H9 (cell line): ENCODE measurements around the gene RASGRF2. TPM values are rescaled to one million over a fixed set of nuclear protein-coding genes. Genes with fewer than 3 reads are reported as not detected.

Experiments used
- DNase-seq: peaks from one replicate; pipeline ENCODE4 v3.0.0-alpha.2; 2017
- H2AFZ ChIP-seq: one replicate; pipeline ENCODE4 v1.6.1; 2013; ENCODE audit warnings: mild to moderate bottlenecking, low read length, control low read depth, moderate library complexity
- H2AK5ac ChIP-seq: 2 replicates; pipeline ENCODE4 v1.6.1; 2013; ENCODE audit warnings: low read length, control low read depth, mixed read lengths; ENCODE audit not compliant: insufficient read length
- H2BK120ac ChIP-seq: one replicate; pipeline ENCODE4 v1.6.1; 2013; ENCODE audit warnings: low read depth, mild to moderate bottlenecking, low read length, control low read depth, inconsistent platforms; ENCODE audit not compliant: poor library complexity, severe bottlenecking
- H2BK12ac ChIP-seq: 2 replicates; pipeline ENCODE4 v1.6.1; 2013; ENCODE audit warnings: low read length, control low read depth, mixed read lengths, low read depth; ENCODE audit not compliant: insufficient read length
- H2BK15ac ChIP-seq: 2 replicates; pipeline ENCODE4 v1.6.1; 2013; ENCODE audit warnings: low read depth, low read length, control low read depth
- H2BK20ac ChIP-seq: one replicate; pipeline ENCODE4 v1.6.1; 2013; ENCODE audit warnings: low read depth, mild to moderate bottlenecking, low read length, control low read depth, inconsistent platforms; ENCODE audit not compliant: poor library complexity, severe bottlenecking
- H2BK5ac ChIP-seq: 2 replicates; pipeline ENCODE4 v1.6.1; 2013; ENCODE audit warnings: low read length, control low read depth, mixed read lengths; ENCODE audit not compliant: insufficient read length
- H3K14ac ChIP-seq: 2 replicates; pipeline ENCODE4 v1.6.1; 2013; ENCODE audit warnings: low read length, control low read depth; ENCODE audit not compliant: insufficient read depth
- H3K18ac ChIP-seq: 2 replicates; pipeline ENCODE4 v1.6.1; 2013; ENCODE audit warnings: low read depth, mild to moderate bottlenecking, mixed read lengths, low read length, control low read depth; ENCODE audit not compliant: insufficient read length
- H3K23ac ChIP-seq: 2 replicates; pipeline ENCODE4 v1.6.1; 2013; ENCODE audit warnings: low read length, control low read depth, mixed read lengths, low read depth; ENCODE audit not compliant: insufficient read length
- H3K23me2 ChIP-seq: 2 replicates; pipeline ENCODE4 v1.6.1; 2013; ENCODE audit warnings: low read depth, mild to moderate bottlenecking, mixed read lengths, low read length, control low read depth; ENCODE audit not compliant: insufficient read length, poor library complexity, severe bottlenecking
- H3K27ac ChIP-seq: 2 replicates; pipeline ENCODE4 v1.5.1; 2013; ENCODE audit warnings: low read length, control low read depth, mixed read lengths, low read depth; ENCODE audit not compliant: insufficient read length
- H3K27me3 ChIP-seq: 2 replicates; pipeline ENCODE4 v1.6.1; 2013; ENCODE audit warnings: low read length, control low read depth, inconsistent platforms; ENCODE audit not compliant: insufficient read depth
- H3K4ac ChIP-seq: 2 replicates; pipeline ENCODE4 v1.6.1; 2013; ENCODE audit warnings: low read depth, mild to moderate bottlenecking, control low read depth, inconsistent platforms, low read length, moderate library complexity
- H3K4me1 ChIP-seq: 2 replicates; pipeline ENCODE4 v1.6.1; 2013; ENCODE audit warnings: low read length, control low read depth, inconsistent platforms; ENCODE audit not compliant: insufficient read depth
- H3K4me2 ChIP-seq: 2 replicates; pipeline ENCODE4 v1.6.1; 2013; ENCODE audit warnings: low read length, control low read depth, mixed read lengths; ENCODE audit not compliant: insufficient read length, insufficient read depth
- H3K56ac ChIP-seq: 2 replicates; pipeline ENCODE4 v1.6.1; 2013; ENCODE audit warnings: low read depth, mild to moderate bottlenecking, mixed read lengths, low read length, control low read depth; ENCODE audit not compliant: insufficient read length
- H3K79me1 ChIP-seq: 2 replicates; pipeline ENCODE4 v1.6.1; 2013; ENCODE audit warnings: low read depth, mild to moderate bottlenecking, moderate library complexity, low read length, control low read depth, inconsistent platforms; ENCODE audit not compliant: insufficient read depth, poor library complexity, severe bottlenecking
- H3K79me2 ChIP-seq: 2 replicates; pipeline ENCODE4 v1.6.1; 2013; ENCODE audit warnings: low read length, control low read depth, inconsistent platforms; ENCODE audit not compliant: insufficient read depth
- H3K9ac ChIP-seq: 2 replicates; pipeline ENCODE4 v1.6.1; 2013; ENCODE audit warnings: low read length, control low read depth, mixed read lengths; ENCODE audit not compliant: insufficient read length; ENCODE audit errors: extremely low read depth
- H3K9me3 ChIP-seq: one replicate; pipeline ENCODE4 v1.6.1; 2013; ENCODE audit warnings: low read depth, low read length, inconsistent platforms; ENCODE audit not compliant: control insufficient read depth
- H3T11ph ChIP-seq: one replicate; pipeline ENCODE4 v1.6.1; 2013; ENCODE audit warnings: mild to moderate bottlenecking, low read length, control low read depth, inconsistent platforms
- H4K20me1 ChIP-seq: one replicate; pipeline ENCODE4 v1.6.1; 2013; ENCODE audit not compliant: control insufficient read depth, insufficient read length, insufficient read depth
- H4K5ac ChIP-seq: 2 replicates; pipeline ENCODE4 v1.6.1; 2013; ENCODE audit warnings: low read depth, mild to moderate bottlenecking, mixed read lengths, low read length, control low read depth; ENCODE audit not compliant: insufficient read length
- H4K8ac ChIP-seq: replicated peaks from 2 replicates; pipeline ENCODE4 v1.6.1; 2013; ENCODE audit warnings: low read length, control low read depth, mixed read lengths, low read depth; ENCODE audit not compliant: insufficient read length
- H4K91ac ChIP-seq: 2 replicates; pipeline ENCODE4 v1.6.1; 2013; ENCODE audit warnings: low read depth, mild to moderate bottlenecking, moderate library complexity, mixed read lengths, low read length, control low read depth; ENCODE audit not compliant: insufficient read length
- H3K27ac Mint-ChIP-seq, 3 experiments: 2 replicates in 2 of 3; 3 replicates in 1 of 3; pipeline ENCODE4 v1.8.0; 2020 to 2021; ENCODE audit warnings: mixed read lengths in 3 of 3, mild to moderate bottlenecking in 1 of 3, moderate library complexity in 1 of 3
- H3K27me3 Mint-ChIP-seq: 2 replicates; pipeline ENCODE4 v1.8.0; 2021; ENCODE audit warnings: low read depth, mild to moderate bottlenecking, moderate library complexity, mixed read lengths
- H3K36me3 Mint-ChIP-seq, 3 experiments: 2 replicates in 2 of 3; 3 replicates in 1 of 3; pipeline ENCODE4 v1.8.0; 2020 to 2021; ENCODE audit warnings: low read depth in 3 of 3, mixed read lengths in 3 of 3; ENCODE audit not compliant: insufficient read depth in 1 of 3
- H3K4me1 Mint-ChIP-seq, 2 experiments: 2 replicates each; pipeline ENCODE4 v1.8.0; 2020; ENCODE audit warnings: mixed read lengths in 2 of 2
- H3K4me3 Mint-ChIP-seq, 2 experiments: 2 replicates in 1 of 2; 3 replicates in 1 of 2; pipeline ENCODE4 v1.8.0; 2020 to 2021; ENCODE audit warnings: mild to moderate bottlenecking in 2 of 2, mixed read lengths in 2 of 2, moderate library complexity in 1 of 2
- H3K9me3 Mint-ChIP-seq, 2 experiments: 2 replicates in 1 of 2; 3 replicates in 1 of 2; pipeline ENCODE4 v1.8.0; 2020; ENCODE audit warnings: mild to moderate bottlenecking in 2 of 2, mixed read lengths in 2 of 2, moderate library complexity in 1 of 2
- WGBS: extraction: QIAGEN DNeasy Blood & Tissue Kit; methylation state at CpG from one replicate; pipeline ENCODE4 v1.1.7; 2013; ENCODE audit warnings: missing lambda C conversion rate, low lambda C conversion rate, mixed read lengths; ENCODE audit not compliant: insufficient read length; ENCODE audit errors: extremely low coverage; 5-methylcytosine and 5-hydroxymethylcytosine counted together
- total RNA-seq: library from RNA; stranded (reverse); gene quantifications from 2 replicates; pipeline ENCODE4 v1.2.1, GENCODE V29; 2021
- TF ChIP-seq, protein P1 (sequence below): fragments of 200-600 bp; sonication (generic); conservative IDR thresholded peaks from 3 replicates; pipeline ENCODE4 v1.8.0; 2021; ENCODE audit warnings: antibody characterized with exemption, mild to moderate bottlenecking

Gene RASGRF2
- total RNA-seq, 1 experiment from 2014 or later: 13.5 TPM

GRCh38 chr5:81044868-81045267 lies 84.7 kb downstream of the RASGRF2 start:
- TF ChIP-seq, protein P1, sequence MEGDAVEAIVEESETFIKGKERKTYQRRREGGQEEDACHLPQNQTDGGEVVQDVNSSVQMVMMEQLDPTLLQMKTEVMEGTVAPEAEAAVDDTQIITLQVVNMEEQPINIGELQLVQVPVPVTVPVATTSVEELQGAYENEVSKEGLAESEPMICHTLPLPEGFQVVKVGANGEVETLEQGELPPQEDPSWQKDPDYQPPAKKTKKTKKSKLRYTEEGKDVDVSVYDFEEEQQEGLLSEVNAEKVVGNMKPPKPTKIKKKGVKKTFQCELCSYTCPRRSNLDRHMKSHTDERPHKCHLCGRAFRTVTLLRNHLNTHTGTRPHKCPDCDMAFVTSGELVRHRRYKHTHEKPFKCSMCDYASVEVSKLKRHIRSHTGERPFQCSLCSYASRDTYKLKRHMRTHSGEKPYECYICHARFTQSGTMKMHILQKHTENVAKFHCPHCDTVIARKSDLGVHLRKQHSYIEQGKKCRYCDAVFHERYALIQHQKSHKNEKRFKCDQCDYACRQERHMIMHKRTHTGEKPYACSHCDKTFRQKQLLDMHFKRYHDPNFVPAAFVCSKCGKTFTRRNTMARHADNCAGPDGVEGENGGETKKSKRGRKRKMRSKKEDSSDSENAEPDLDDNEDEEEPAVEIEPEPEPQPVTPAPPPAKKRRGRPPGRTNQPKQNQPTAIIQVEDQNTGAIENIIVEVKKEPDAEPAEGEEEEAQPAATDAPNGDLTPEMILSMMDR: no peak
- H3K23ac ChIP-seq: no peak overlapping the region
- H2AFZ ChIP-seq: no peak overlapping the region
- no peak overlapping the region for H2BK12ac ChIP-seq
- no peak overlapping the region for H4K91ac ChIP-seq
- H2AK5ac ChIP-seq: no peak overlapping the region
- Mint-ChIP-seq H3K27ac (no peak overlapping the region), H3K4me1 (peaks cover 4% of the 10 kb centered on the region in 2 experiments), H3K9me3 (no peaks in the 10 kb centered on the region), H3K36me3 (no peaks in the 10 kb centered on the region), H3K27me3 (no peaks in the 10 kb centered on the region), H3K4me3 (no peak overlapping the region)
- no peaks in the 10 kb centered on the region; the same call in 1 of the 2 replicates for H3K4me1 ChIP-seq
- no peak overlapping the region for H3K4me2 ChIP-seq
- no peak overlapping the region for H3K56ac ChIP-seq
- no peaks in the 10 kb centered on the region for H4K20me1 ChIP-seq
- no peaks in the 10 kb centered on the region for H3K9me3 ChIP-seq
- no CpG with 5 or more reads among the region's 4 CpGs for whole genome bisulfite sequencing
- no peak overlapping the region for H3K14ac ChIP-seq
- no peak overlapping the region for H3K18ac ChIP-seq
- H4K8ac ChIP-seq: no peak overlapping the region
- H3K23me2 ChIP-seq: no peaks in the 10 kb centered on the region
- H3T11ph ChIP-seq: no peak overlapping the region
- H3K27ac ChIP-seq: no peak overlapping the region
- H3K9ac ChIP-seq: no peak overlapping the region
- H2BK20ac ChIP-seq: no peak overlapping the region
- no peaks in the 10 kb centered on the region for H3K27me3 ChIP-seq
- no peak overlapping the region for H2BK120ac ChIP-seq
- H3K79me1 ChIP-seq: no peaks in the 10 kb centered on the region
- no peak overlapping the region for H3K4ac ChIP-seq
- no peak overlapping the region for H2BK15ac ChIP-seq
- H4K5ac ChIP-seq: no peak overlapping the region
- no peak for DNase-seq
- H2BK5ac ChIP-seq: no peak overlapping the region
- H3K79me2 ChIP-seq: no peaks in the 10 kb centered on the region
